ENCODE measurements around the gene ACO2. TPM values are rescaled to one million over a fixed set of nuclear protein-coding genes. Genes with fewer than 3 reads are reported as not detected.
A peak's percentile ranks its signal among the peaks of the same experiment; 100 is the strongest.
"Not testable (repeated sequence)": the region's sequence is repeated elsewhere in the genome, so short reads cannot be mapped to it uniquely, and the experiment has no call there.

Gene ACO2
- total and polyA plus RNA-seq, 2 of the 13 experiments (the other 11 are each of a cell fraction or from before 2014, with no cell fraction given): 19.2 to 45.6 TPM

DNA sequence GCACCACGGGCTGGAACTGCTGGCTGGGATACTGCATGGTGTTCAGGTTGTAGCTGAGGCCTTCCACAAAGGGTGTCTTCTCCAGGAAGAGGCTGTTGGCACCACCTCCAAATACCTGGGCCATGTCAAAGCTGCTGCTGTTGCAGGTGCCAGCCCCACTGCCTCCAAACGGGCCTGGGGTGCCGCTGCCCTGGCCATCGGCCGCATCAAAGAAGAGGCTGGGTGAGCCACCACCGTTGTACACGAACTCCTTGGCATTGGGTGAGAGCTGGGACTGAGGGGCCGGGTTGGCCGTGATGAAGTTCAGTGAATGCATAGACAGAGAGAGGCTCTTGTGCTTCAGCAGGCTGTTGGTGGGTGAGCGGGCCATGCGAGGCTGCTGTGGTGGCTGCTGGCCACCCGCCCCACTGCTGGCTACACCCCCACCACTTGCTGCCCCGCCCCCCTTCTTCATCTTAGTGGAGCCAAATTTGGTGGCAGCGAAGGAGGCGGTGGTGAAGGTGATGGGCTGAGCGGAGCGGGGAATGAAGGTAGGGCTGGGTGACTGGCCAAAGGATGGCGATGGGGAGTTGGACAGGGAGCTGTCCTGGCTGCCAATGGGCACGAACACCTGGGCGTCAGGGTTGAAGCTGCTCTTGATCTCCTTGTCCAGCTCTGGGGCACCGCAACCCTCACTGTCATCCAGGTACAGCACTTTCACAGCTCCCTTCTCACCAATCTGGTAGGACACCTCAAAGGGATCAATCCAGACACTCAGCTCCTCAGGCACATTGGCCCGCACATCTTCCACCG, 32.4 kb upstream of the ACO2 start (continued):
- TF ChIP-seq, protein P1, sequence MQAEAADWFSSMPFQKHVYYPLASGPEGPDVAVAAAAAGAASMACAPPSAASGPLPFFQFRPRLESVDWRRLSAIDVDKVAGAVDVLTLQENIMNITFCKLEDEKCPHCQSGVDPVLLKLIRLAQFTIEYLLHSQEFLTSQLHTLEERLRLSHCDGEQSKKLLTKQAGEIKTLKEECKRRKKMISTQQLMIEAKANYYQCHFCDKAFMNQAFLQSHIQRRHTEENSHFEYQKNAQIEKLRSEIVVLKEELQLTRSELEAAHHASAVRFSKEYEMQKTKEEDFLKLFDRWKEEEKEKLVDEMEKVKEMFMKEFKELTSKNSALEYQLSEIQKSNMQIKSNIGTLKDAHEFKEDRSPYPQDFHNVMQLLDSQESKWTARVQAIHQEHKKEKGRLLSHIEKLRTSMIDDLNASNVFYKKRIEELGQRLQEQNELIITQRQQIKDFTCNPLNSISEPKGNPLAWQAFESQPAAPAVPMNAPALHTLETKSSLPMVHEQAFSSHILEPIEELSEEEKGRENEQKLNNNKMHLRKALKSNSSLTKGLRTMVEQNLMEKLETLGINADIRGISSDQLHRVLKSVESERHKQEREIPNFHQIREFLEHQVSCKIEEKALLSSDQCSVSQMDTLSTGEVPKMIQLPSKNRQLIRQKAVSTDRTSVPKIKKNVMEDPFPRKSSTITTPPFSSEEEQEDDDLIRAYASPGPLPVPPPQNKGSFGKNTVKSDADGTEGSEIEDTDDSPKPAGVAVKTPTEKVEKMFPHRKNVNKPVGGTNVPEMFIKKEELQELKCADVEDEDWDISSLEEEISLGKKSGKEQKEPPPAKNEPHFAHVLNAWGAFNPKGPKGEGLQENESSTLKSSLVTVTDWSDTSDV (CRISPR knock-in tag; IDR thresholded peaks at IDR 0.05): no peak
- no peak for TF ChIP-seq ZSCAN25 (CRISPR knock-in tag; IDR thresholded peaks at IDR 0.05)
- no peak for TF ChIP-seq ZNF101 (CRISPR knock-in tag; IDR thresholded peaks at IDR 0.05; ENCODE audit: borderline replicate concordance, low read depth)
- TF ChIP-seq ZFP90 (CRISPR knock-in tag; IDR thresholded peaks at IDR 0.05; ENCODE audit: borderline replicate concordance): no peak
- no peak for TF ChIP-seq ZBTB7A (CRISPR knock-in tag; IDR thresholded peaks at IDR 0.05)

- FAIRE-seq (no peak), DNase-seq (ENCODE audit: low spot score) (no peak), ATAC-seq (no peak)
- in situ Hi-C loops (cut with HindIII; ENCODE audit: extremely low pct_ligation_motif_present, low pct_unique_long_range_greater_than_20kb): no loop called here
- peaks cover 24% of the 10 kb centered on the region for H3K4me1 ChIP-seq (ENCODE audit: insufficient read depth, low read length)
- H3K4me3 ChIP-seq (replicated peaks in 1 of 3; ENCODE audit: insufficient read depth in 1 of 3, low read depth in 2 of 3, low read length in 3 of 3): no peak overlapping the region
- no peak overlapping the region for H3K9ac ChIP-seq (ENCODE audit: insufficient read depth, low read depth, low read length)
- no peak overlapping the region for H2AFZ ChIP-seq (ENCODE audit: low read length)
- no peaks in the 10 kb centered on the region for H3K9me3 ChIP-seq (ENCODE audit: low read length)
- WGBS (ENCODE audit: low lambda C conversion rate): 99% methylated on average over 7 of the region's 7 CpGs
- no peak overlapping the region for H3K4me2 ChIP-seq (ENCODE audit: low read depth, low read length)
- TF ChIP-seq POLR2G (IDR thresholded peaks at IDR 0.05; ENCODE audit: low read depth, low read length): peak; percentile 54; the same call in 1 of the 2 replicates
- TF ChIP-seq, protein P2, sequence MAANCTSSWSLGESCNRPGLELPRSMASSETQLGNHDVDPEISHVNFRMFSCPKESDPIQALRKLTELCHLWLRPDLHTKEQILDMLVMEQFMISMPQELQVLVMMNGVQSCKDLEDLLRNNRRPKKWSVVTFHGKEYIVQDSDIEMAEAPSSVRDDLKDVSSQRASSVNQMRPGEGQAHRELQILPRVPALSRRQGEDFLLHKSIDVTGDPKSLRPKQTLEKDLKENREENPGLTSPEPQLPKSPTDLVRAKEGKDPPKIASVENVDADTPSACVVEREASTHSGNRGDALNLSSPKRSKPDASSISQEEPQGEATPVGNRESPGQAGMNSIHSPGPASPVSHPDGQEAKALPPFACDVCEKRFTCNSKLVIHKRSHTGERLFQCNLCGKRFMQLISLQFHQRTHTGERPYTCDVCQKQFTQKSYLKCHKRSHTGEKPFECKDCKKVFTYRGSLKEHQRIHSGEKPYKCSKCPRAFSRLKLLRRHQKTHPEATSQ (CRISPR knock-in tag; IDR thresholded peaks at IDR 0.05; ENCODE audit: borderline replicate concordance): no peak
- intact Hi-C loops (cut with micrococcal nuclease; ENCODE audit: unreplicated experiment): no loop called here
- peaks cover 29% of the 10 kb centered on the region for H4K20me1 ChIP-seq (ENCODE audit: insufficient read depth, low read length)
- H3K36me3 ChIP-seq (replicated peaks in 1 of 2; ENCODE audit: control insufficient read depth in 1 of 2, insufficient read depth in 2 of 2, low read length in 2 of 2): peaks cover 18 to 44% of the 10 kb centered on the region in 2 experiments; a peak in 4 of 5 replicates
- BruUV-seq (replicated peaks): no TSS peak
- ChIA-PET POLR2A (interaction anchor here (1.1 to 1.7 kb wide), 2 partner anchors 8 to 11 kb away, joined by 4 to 5 read pairs; no protein-coding TSS in a partner anchor), CTCF (ENCODE audit: low intra/inter-chr PET ratio, low total read pairs) (no interaction called here)
- peaks cover 26% of the 10 kb centered on the region for H3K79me2 ChIP-seq (ENCODE audit: insufficient read depth, low read length)
- H3K27ac ChIP-seq (ENCODE audit: extremely low read length, insufficient read depth, low read length): no peak overlapping the region
- H3K27me3 ChIP-seq (ENCODE audit: control insufficient read depth in 1 of 2, insufficient read depth in 2 of 2, low read length in 2 of 2): no peaks in the 10 kb centered on the region
Measured at GRCh38 chr22:41437198-41437597, 31.7 kb upstream of the ACO2 start.

DNA sequence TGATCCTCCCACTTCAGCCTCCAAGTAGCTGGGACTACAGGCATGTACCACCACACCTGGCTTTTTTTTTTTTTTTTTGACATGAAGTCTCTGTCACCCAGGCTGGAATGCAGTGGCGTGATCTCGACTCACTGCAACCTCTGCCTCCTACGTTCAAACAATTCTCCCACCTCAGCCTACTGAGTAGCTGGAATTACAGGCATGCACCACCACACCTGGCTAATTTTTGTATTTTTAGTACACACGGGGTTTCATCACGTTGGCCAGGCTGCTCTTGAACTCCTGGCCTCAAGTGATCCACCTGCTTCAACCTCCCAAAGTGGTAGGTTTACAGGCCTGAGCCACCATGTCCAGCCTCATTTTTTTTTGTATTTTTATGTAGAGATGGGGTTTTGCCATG, 28.4 kb upstream of the ACO2 start:
- POLR2A ChIA-PET; FAIRE-seq; H3K27me3 ChIP-seq (ENCODE audit: control insufficient read depth in 1 of 2, insufficient read depth in 2 of 2, low read length in 2 of 2); H3K27ac ChIP-seq (ENCODE audit: extremely low read length, insufficient read depth, low read length); H3K4me3 ChIP-seq (replicated peaks in 1 of 3; ENCODE audit: insufficient read depth in 1 of 3, low read depth in 2 of 3, low read length in 3 of 3); in situ Hi-C loops (cut with HindIII; ENCODE audit: extremely low pct_ligation_motif_present, low pct_unique_long_range_greater_than_20kb); ATAC-seq; H3K9me3 ChIP-seq (ENCODE audit: low read length); H2AFZ ChIP-seq (ENCODE audit: low read length); H3K4me2 ChIP-seq (ENCODE audit: low read depth, low read length); CTCF ChIA-PET (ENCODE audit: low intra/inter-chr PET ratio, low total read pairs); BruUV-seq (replicated peaks); H3K9ac ChIP-seq (ENCODE audit: insufficient read depth, low read depth, low read length); DNase-seq (ENCODE audit: low spot score): not testable (repeated sequence)
- 94% methylated on average over 5 of the region's 5 CpGs for WGBS (ENCODE audit: low lambda C conversion rate)
- Histone ChIP-seq H3K79me2 (ENCODE audit: insufficient read depth, low read length) (peaks cover 56% of the 10 kb centered on the region), H3K4me1 (ENCODE audit: insufficient read depth, low read length) (peaks cover 20% of the 10 kb centered on the region), H4K20me1 (ENCODE audit: insufficient read depth, low read length) (peaks cover 25% of the 10 kb centered on the region), H3K36me3 (replicated peaks in 1 of 2; ENCODE audit: control insufficient read depth in 1 of 2, insufficient read depth in 2 of 2, low read length in 2 of 2) (peaks cover 17 to 41% of the 10 kb centered on the region in 2 experiments; a peak in 4 of 5 replicates)
- intact Hi-C loops (cut with micrococcal nuclease; ENCODE audit: unreplicated experiment): loop anchor here (10.0 kb wide), 1 partner anchor 156 kb away; the partner anchor contains the start of gene RANGAP1

All from HepG2 (cell line).